Suprapubic skin (tissue), 4 donors: Measurements from ENCODE around the gene KRT31.

Experiments used
- EP300 ChIP-seq: sonication (generic); formaldehyde crosslinking; IDR thresholded peaks from one replicate; pipeline ENCODE4 v1.6.1; 2017; ENCODE audit warnings: antibody characterized with exemption
- POLR2A ChIP-seq, 2 donors: fragments of 450-650 bp; IDR thresholded peaks; one replicate each; pipeline ENCODE4 v1.6.1; 2017; ENCODE audit warnings: antibody characterized with exemption in 2 of 2, mild to moderate bottlenecking in 2 of 2, moderate library complexity in 2 of 2
- POLR2AphosphoS5 ChIP-seq, 3 donors: sonication (generic); formaldehyde crosslinking; IDR thresholded peaks; one replicate each; pipeline ENCODE4 v1.6.1; 2017; ENCODE audit warnings: antibody characterized with exemption in 3 of 3
- TF ChIP-seq, protein P1 (sequence below), 2 donors: fragments of 200-600 bp in 1 of 2; fragments of 450-650 bp in 1 of 2; sonication (generic) in 1 of 2; IDR thresholded peaks; one replicate each; pipeline ENCODE4 v1.5.1; 2016 to 2019; ENCODE audit warnings: antibody characterized with exemption in 2 of 2, mild to moderate bottlenecking in 1 of 2, moderate library complexity in 1 of 2

GRCh38 chr17:41390411-41390938, 6.9 kb downstream of the KRT31 start:
- TF ChIP-seq, protein P1, sequence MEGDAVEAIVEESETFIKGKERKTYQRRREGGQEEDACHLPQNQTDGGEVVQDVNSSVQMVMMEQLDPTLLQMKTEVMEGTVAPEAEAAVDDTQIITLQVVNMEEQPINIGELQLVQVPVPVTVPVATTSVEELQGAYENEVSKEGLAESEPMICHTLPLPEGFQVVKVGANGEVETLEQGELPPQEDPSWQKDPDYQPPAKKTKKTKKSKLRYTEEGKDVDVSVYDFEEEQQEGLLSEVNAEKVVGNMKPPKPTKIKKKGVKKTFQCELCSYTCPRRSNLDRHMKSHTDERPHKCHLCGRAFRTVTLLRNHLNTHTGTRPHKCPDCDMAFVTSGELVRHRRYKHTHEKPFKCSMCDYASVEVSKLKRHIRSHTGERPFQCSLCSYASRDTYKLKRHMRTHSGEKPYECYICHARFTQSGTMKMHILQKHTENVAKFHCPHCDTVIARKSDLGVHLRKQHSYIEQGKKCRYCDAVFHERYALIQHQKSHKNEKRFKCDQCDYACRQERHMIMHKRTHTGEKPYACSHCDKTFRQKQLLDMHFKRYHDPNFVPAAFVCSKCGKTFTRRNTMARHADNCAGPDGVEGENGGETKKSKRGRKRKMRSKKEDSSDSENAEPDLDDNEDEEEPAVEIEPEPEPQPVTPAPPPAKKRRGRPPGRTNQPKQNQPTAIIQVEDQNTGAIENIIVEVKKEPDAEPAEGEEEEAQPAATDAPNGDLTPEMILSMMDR (IDR thresholded peaks at IDR 0.05), result no peak
- TF ChIP-seq POLR2AphosphoS5 (IDR thresholded peaks at IDR 0.05) (no peak), EP300 (no peak), POLR2A (IDR thresholded peaks at IDR 0.05) (no peak)
